NT2/D1 (cell line): ENCODE measurements around the gene BCL2L11.

Experiments used
- SUZ12 ChIP-seq: IDR thresholded peaks from 2 replicates; pipeline ENCODE4 v1.6.1; 2011; ENCODE audit not compliant: insufficient read length, insufficient read depth; ENCODE audit errors: extremely low read depth
- YY1 ChIP-seq: IDR thresholded peaks from 2 replicates; pipeline ENCODE4 v1.6.1; 2011; ENCODE audit not compliant: insufficient read length, insufficient read depth
- ZNF274 ChIP-seq: IDR thresholded peaks from 2 replicates; pipeline ENCODE4 v1.6.1; 2011; ENCODE audit warnings: mild to moderate bottlenecking, low read depth, low read length

DNA sequence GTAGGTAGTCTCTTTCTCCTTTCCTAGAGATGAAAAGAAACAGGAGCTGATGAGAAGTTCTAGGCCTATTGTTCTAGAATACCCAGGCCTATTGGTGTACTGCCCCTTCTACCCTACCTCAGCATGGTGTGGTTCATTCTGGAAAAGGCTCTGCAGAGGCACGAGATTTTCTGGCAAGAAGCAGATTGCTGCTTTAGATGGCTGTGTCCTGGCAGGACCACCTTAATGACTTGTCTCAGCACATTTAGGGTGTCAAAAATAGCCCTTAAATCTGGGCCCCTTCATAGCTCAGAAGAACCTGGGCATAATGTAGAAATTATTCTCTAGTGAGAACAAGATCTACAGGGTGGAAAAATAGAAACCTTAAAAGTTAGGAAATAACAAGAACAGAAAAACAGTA, 87.9 kb downstream of the BCL2L11 start:
- no peak for TF ChIP-seq ZNF274
- no peak for TF ChIP-seq YY1
- TF ChIP-seq SUZ12: no peak
